ENCODE data around the gene FERMT3. TPM values are rescaled to one million over a fixed set of nuclear protein-coding genes. Genes with fewer than 3 reads are reported as not detected.

Gene FERMT3
- total RNA-seq, 2 experiments from 2014 or later: 220 to 223 TPM

DNA sequence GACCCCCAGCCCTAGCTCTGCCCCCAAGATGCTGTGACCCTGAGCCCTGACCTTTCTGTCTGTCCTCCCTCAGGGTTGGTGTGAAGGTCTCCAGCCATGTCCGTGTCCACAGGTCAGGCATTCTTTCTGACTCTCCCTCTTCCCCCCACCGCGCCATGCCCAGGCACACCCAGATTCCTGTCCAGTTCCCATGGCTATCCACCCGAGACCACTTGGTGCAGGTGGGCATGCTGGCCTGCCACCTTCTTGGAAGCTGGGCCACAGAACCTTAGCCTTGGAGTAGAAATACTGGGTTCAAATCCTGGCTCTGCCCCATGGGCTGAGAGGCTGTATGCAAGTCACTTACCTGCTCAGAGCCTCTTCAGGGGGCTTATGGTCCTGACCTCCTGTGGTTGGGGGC lies 42.5 kb downstream of the FERMT3 start:
- CTCF ChIA-PET: interaction anchor here (1.1 to 5.0 kb wide), 6 partner anchors 8 to 54 kb away, joined by 7 to 61 read pairs (median 20); partner anchors contain the start of genes CATSPERZ, ESRRA, FERMT3 and FKBP2
- POLR2A ChIA-PET: interaction anchor here (0.6 to 1.3 kb wide), 2 partner anchors 56 to 63 kb away, joined by 3 to 4 read pairs; partner anchors contain the start of gene STIP1

DNA sequence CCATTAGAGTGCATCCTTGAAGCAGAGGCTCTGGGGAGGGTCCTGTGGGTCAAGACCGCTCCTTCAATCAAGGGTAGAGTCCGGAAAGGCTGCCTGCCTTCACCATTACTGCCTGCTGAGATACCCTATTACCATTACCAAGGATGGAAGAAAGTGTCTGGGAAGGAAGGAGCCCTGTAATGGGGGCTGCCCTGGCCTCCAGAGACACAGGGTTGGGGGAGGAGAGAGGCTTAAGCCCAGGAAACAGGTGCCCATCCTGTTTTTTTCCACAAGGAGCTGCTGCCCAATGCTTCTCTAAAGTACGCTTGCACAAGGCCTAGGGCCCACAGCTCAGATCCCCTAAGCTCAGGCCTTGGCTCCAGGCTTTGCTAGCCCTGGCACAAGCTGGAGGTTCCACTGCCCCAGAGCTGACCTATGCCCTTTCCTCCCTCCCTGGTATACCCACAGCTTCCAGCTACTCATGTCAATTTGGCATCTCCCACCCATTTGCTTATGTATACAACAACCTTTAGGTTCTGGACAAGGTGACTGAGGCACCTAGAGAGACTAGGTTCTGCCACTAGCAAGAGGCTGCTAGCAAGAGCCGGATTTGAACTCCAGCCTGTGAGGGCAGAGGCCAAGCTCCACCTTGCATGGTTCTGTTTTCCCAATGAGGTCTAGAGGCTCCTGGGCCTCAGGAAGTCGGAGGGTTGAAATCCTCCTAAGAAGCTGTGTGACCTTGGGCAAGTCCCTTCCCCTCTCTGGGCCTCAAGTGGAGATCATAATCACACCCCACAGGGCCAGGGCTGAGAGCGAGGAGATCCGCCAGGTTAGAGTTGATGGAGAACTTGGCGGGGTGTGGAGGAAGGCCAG lies 43.3 kb downstream of the FERMT3 start:
- POLR2A ChIA-PET: interaction anchor here (0.6 to 1.3 kb wide), 2 partner anchors 55 to 64 kb away, joined by 3 to 4 read pairs; partner anchors contain the start of gene STIP1

DNA sequence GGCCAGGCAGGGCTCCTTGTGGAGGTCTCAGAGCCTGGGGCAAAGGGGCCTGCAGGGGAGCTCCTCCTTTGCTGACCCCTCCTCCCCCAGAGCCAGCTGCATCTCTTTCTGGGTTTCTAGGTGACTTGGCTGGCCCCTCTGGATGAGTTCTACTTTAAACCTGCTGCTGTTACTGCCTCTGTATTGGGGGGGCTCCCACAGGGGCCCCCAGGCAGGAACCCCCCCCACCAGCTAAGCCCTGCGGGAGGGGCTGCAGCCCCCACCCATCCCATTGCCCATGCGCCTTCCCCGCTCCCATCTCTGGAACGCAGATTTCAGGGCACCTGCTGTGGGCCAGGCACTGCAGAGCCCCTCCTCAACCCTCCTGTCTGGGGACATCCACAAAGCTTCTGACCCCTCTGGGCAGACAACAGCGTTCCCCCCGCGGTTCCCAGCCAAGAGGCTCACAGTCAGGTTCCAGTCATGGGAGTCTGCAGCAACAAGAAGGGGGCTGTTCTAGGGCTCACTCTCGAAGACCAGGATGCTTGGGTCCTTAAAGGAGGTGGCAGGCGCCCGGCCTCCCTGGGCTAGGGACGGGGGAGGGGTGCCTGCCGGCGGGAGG lies 44.0 kb downstream of the FERMT3 start:
- ChIA-PET POLR2A (no interaction called here), CTCF (interaction anchor here (0.7 to 5.0 kb wide), 14 partner anchors 8 to 67 kb away, joined by 3 to 61 read pairs (median 8); partner anchors contain the start of genes BAD, CATSPERZ, ESRRA and FERMT3)

More for the DNA sequence above, 43.3 kb downstream of the FERMT3 start:
- CTCF ChIA-PET: interaction anchor here (1.0 to 5.0 kb wide), 11 partner anchors 8 to 53 kb away, joined by 3 to 61 read pairs (median 8); partner anchors contain the start of genes BAD, CATSPERZ, ESRRA and FERMT3

DNA sequence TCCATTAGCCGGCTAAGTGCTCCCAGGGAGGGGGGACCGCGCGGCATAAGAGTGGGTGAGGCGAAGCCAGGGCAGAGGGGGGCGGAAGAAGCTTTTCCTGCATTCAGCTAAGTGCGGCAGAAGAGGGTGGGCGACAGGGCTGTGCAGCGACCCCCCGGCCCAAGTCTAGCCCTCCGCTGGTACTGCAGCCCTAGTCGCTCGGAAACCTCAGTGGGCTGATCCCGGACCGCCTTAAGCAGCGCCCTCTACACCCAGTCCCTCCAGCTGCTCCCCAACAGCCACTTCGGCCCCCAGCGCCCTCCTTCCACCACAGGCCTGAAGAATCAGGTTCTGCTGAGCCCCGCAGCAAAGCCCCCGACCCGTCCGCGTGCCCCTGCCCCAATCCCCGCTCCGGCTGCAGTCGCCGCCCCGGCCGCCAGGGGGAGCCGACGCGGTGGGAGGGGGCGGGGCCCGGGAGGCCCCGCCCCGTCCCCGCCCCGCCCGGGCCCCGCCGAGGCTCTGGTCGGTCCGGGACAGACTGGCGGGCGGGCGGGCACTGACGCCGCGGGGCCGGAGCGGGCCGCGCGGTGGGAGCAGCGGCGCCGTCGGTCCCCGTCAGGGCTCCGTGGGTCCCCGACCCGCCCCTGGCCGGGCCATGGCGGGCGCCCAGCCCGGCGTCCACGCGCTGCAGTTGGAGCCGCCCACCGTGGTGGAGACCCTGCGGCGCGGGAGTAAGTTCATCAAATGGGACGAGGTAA lies 44.7 kb downstream of the FERMT3 start, which contains the start of gene PLCB3:
TSS of gene PLCB3 (plus strand) at position 515 of the 737 bp plus-strand sequence. CDS start at position 635, 120 bp downstream.
- POLR2A ChIA-PET: interaction anchor here (1.7 kb wide), 1 partner anchor 17 kb away, joined by 10 read pairs; no protein-coding TSS in a partner anchor
- CTCF ChIA-PET: interaction anchor here (0.7 to 5.0 kb wide), 18 partner anchors 8 to 74 kb away, joined by 3 to 61 read pairs (median 6); partner anchors contain the start of genes BAD, CATSPERZ, ESRRA and FERMT3

DNA sequence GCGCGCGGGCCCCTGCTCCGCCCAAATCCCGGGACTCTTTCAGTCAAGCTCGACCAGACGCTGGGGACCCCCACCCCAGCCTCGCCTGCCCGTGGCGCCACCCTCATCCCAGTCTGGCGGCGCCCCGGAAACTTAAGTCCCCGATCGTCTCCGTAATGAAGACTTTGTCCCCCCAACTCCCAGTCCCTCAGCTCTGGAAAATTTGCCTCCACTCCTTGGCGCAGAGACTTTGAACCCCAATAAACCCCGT lies 45.2 kb downstream of the FERMT3 start:
- POLR2A ChIA-PET: interaction anchor here (0.6 to 1.7 kb wide), 2 partner anchors 11 to 16 kb away, joined by 3 to 10 read pairs; partner anchors contain the start of gene FKBP2
- CTCF ChIA-PET: interaction anchor here (0.7 to 5.0 kb wide), 14 partner anchors 9 to 74 kb away, joined by 3 to 61 read pairs (median 7); partner anchors contain the start of genes BAD, CATSPERZ, ESRRA and FERMT3

DNA sequence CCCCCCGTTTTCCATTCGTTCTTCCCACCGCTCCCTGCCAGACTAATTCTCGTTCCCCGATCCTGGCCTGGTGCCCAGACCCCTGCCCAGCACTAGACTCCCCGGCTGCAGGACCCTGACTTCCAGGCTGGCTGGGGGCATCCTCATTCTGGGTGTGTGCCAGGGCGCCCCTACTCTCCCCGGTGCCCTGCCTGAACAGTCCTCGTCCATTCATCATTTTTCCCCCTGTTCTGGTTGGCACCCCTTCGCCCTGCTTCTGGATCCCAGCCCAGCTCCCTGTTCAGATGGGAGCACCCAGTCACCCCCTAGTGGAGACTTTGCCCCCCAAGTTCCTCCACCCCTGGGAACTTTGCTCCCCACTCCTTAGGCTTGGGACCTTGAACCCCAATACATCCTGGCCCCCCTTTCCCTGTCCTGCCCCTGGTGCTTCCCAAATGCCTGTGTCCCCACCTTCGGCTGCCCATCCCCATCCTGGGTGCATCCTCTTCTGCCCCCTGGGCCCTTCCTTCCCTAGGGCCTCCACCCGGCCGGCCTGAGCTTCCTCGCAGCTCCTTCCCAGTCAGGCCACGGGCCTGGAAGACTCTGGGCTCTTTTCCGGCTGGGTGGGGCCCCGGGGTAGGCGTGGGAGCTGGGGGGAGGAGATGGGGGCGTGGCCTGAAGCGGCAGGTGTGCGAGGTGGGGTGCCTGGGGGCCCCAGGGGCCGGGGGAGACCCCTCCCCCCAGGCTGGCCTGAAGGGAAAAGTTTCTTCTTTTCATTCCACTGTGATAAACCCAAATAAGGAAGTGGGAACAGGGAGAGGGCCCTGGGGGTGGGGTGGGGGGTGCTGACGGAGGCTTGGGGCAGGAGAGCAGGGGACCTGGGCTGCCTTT lies 45.7 kb downstream of the FERMT3 start:
- POLR2A ChIA-PET: interaction anchor here (0.6 to 1.7 kb wide), 4 partner anchors 11 to 525 kb away, joined by 3 to 10 read pairs (median 4); partner anchors contain the start of gene FKBP2
- CTCF ChIA-PET: interaction anchor here (0.7 to 5.0 kb wide), 14 partner anchors 9 to 73 kb away, joined by 3 to 61 read pairs (median 7); partner anchors contain the start of genes BAD, CATSPERZ, ESRRA and FERMT3

DNA sequence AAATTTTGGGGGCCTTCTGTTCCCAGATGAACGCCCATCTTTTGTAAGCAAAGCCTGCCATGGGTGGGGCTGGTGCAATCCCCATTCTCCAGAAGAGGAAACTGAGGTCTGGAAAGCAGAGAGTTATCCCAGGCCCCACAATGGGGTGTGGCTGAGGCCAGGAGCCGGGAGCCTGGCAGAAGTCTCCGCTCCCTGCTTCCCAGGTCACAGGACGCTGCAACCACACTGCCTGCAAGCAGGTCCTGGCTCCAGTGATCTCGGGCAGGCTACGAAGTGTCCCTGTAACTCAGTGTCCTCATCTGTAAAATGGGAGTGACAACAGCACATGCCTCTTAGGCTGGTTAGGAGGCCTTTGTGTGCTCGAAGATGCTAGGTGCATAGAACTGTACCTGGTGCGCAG lies 46.5 kb downstream of the FERMT3 start:
- CTCF ChIA-PET: interaction anchor here (4.7 kb wide), 1 partner anchor 15 kb away, joined by 39 read pairs; no protein-coding TSS in a partner anchor
- POLR2A ChIA-PET: no interaction called here

DNA sequence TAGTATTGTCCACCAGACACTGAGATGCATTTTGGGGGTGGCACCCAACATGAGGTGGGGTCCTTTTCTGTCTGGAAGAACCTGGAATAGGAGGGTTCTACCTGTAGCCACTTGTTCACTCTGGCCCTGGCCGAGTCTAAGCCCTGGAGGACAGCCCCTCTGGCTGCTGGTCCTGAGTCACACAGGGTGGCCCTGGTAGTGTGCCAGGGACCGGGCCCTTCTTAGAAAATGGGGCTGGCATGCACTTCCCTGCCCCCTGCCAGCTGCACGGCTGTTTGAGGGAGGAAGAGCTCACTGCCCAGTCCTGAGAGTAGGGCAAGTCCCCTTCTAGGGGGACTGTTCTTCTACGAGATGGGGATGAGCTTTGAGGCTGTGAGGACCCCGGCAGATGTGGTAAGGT lies 47.0 kb downstream of the FERMT3 start:
- CTCF ChIA-PET: no interaction called here

DNA sequence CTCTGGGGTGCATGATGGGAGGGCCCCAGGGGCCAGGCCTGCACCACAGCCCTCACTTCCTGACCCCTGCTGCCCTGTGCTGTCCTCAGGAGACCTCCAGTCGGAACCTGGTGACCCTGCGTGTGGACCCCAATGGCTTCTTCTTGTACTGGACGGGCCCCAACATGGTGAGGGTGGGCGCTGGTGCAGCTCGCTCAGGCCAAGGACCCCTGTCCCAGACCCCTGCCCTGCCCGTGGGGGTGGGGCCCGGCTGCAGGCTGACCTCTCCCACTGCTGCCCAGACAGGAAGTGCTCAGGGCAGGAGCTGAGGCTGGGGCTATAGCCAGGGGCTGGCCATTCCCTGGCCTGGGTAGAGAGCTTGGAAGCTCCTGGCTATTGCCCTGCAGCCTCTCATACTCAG lies 47.8 kb downstream of the FERMT3 start:
- CTCF ChIA-PET: interaction anchor here (2.4 kb wide), 1 partner anchor 47 kb away, joined by 7 read pairs; no protein-coding TSS in a partner anchor
- POLR2A ChIA-PET: no interaction called here

More for the DNA sequence above, 47.0 kb downstream of the FERMT3 start:
- POLR2A ChIA-PET: no interaction called here

DNA sequence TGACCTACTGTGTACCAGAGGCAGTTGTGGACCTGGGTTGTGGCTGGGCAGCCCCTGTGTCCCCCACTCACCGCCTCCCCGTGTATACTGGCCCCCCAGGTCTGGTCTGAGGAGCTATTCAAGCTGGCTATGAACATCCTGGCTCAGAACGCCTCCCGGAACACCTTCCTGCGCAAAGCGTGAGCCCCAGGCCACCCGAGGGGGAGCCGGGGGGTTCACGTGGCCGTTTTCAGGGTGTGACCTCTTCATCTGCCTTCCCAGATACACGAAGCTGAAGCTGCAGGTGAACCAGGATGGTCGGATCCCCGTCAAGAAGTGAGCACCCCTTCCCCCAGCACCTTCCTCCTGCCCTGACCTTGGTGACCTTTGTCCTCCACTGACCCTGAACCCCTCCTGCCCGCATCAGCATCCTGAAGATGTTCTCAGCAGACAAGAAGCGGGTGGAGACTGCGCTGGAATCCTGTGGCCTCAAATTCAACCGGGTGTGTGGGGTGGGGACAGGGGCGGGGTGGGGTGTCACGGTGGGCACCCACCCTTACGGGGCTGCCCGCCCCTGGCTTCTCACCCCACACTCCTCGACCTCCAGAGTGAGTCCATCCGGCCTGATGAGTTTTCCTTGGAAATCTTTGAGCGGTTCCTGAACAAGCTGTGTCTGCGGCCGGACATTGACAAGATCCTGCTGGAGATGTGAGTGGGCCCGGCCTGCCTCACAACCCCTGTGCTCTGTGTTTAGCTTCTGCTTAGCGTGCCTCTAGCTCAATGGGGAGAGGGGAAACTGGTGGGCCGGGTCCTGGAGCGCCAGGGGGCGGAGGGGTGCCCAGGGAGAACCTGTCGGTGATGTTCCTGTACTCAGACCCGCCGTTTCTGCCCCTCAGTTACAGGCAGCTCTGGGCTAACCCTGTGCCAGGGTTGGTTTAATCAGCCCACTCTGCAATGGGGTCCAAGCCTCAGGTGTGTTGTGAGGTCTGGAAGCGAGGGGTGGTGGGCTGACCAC lies 48.9 kb downstream of the FERMT3 start:
- ChIA-PET CTCF (interaction anchor here (1.0 to 2.4 kb wide), 2 partner anchors 9 to 46 kb away, joined by 4 to 7 read pairs; partner anchors contain the start of gene PPP1R14B), POLR2A (interaction anchor here (1.1 to 1.4 kb wide), 2 partner anchors 12 to 14 kb away, joined by 3 to 4 read pairs; partner anchors contain the start of gene FKBP2)

DNA sequence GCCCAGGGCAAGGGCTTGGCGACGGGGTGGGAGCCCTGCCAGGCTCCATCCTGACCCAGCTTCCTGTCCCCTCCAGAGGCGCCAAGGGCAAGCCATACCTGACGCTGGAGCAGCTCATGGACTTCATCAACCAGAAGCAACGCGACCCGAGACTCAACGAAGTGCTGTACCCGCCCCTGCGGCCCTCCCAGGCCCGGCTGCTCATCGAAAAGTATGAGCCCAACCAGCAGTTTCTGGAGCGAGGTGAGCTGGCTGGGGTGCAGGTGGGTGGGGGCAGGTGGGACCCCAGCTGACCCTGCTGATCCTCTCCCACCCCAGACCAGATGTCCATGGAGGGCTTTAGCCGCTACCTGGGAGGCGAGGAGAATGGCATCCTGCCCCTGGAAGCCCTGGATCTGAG lies 49.8 kb downstream of the FERMT3 start:
- ChIA-PET POLR2A (interaction anchor here (1.1 to 1.4 kb wide), 2 partner anchors 12 to 15 kb away, joined by 3 to 4 read pairs; partner anchors contain the start of gene FKBP2), CTCF (interaction anchor here (1.0 to 2.4 kb wide), 2 partner anchors 10 to 45 kb away, joined by 4 to 7 read pairs; partner anchors contain the start of gene PPP1R14B)

DNA sequence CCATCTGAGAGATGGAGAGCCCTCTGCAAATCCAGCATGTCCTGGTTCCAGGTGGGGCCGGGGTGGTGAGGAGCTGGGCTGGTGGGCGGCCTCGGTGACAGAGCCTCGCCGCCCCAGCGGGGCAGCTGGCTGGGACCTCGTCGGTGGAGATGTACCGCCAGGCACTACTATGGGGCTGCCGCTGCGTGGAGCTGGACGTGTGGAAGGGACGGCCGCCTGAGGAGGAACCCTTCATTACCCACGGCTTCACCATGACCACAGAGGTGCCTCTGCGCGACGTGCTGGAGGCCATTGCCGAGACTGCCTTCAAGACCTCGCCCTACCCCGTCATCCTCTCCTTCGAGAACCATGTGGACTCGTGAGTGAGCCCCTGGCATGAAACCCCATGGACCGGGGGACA lies 51.8 kb downstream of the FERMT3 start:
- POLR2A ChIA-PET: interaction anchor here (1.3 kb wide), 1 partner anchor 11 kb away, joined by 4 read pairs; no protein-coding TSS in a partner anchor
- CTCF ChIA-PET: interaction anchor here (1.3 to 2.0 kb wide), 3 partner anchors 9 to 13 kb away, joined by 4 to 7 read pairs (median 5); partner anchors contain the start of gene PPP1R14B

DNA sequence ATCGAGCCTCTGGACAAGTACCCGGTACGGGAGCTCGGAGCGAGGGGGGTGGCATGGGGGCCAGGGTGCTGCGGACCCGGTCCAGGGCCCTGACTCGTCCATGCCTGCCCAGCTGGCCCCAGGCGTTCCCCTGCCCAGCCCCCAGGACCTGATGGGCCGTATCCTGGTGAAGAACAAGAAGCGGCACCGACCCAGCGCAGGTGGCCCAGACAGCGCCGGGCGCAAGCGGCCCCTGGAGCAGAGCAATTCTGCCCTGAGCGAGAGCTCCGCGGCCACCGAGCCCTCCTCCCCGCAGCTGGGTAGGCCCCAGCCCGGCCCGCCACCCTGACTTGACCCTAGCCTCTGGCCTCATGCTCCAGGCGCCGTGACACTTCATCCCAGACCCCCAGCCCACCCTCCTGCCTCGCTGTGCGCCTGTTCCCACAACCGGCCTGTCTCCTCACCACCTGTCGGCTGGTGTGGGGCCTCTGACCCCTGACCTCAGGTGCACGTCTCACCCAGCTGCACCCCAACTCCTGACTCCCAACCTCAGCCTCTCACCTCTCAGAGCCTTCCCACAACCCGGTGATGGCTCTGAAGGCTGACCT lies 52.5 kb downstream of the FERMT3 start:
- ChIA-PET CTCF (interaction anchor here (1.3 to 2.0 kb wide), 2 partner anchors 10 to 12 kb away, joined by 4 to 7 read pairs; no protein-coding TSS in a partner anchor), POLR2A (no interaction called here)

DNA sequence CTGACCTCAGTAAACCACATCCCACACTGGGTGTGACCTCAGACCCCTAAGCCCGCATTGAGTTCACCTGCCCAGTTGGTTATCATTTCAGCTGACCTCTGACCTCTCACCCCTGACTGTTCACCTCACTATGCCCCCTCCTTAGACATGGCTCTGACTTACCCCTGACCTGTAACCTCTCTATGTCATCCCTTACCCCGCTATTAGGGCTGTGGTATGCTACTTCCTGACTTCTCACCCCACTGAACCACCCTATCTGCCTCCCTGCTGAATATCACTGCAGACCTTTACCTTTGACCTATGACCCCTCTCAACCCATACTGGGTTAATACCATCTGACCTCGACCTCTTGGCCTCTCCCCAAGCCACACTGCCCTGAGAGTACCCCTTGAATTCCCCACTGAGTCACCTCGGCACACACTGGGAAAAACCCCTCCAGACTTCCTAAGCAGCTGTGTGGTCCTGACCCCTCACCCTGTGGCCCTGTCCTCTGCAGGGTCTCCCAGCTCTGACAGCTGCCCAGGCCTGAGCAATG lies 53.1 kb downstream of the FERMT3 start:
- ChIA-PET CTCF (interaction anchor here (1.3 kb wide), 1 partner anchor 12 kb away, joined by 4 read pairs; no protein-coding TSS in a partner anchor), POLR2A (no interaction called here)

DNA sequence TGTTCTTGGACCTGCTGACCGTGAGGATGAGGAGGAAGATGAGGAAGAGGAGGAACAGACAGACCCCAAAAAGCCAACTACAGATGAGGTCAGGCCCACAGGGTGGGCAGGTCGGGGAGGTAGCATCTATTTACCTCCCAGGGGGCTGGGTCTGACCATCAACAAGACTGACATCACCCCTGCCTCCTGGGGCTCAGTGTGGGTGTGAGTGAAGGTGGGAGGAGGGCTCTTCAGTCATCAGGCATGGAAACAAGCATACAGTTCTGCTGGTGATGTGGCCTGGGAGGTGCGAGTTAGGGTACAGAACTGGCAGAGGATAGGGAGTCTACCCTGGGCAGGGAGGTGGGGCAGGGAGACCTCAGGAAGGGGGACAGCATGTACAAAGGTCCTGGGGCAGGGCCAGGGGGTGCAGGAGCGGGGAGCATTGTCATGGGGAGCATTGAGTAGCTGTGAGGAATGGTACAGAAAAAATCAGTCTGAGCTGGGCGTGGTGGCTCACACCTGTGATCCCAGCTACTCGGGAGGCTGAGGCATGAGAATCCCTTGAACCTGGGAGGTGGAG lies 53.7 kb downstream of the FERMT3 start:
- ChIA-PET POLR2A (no interaction called here), CTCF (interaction anchor here (0.8 kb wide), 1 partner anchor 10 kb away, joined by 3 read pairs; no protein-coding TSS in a partner anchor)

Data from activated CD8-positive, alpha-beta memory T cell treated with anti-CD3 and anti-CD28 coated beads for 36 hours (primary cell).